K562 (cell line): ENCODE results near the gene PNPLA7. TPM values are rescaled to one million over a fixed set of nuclear protein-coding genes. Genes with fewer than 3 reads are reported as not detected.

Source experiments
- BCLAF1 ChIP-seq, 2 experiments: fragments of 450-650 bp in 1 of 2; IDR thresholded peaks; 2 replicates each; pipeline ENCODE4 v1.6.1; 2011 to 2017; ENCODE audit warnings: low read depth in 2 of 2, antibody characterized with exemption in 1 of 2, borderline replicate concordance in 1 of 2, low read length in 1 of 2, mild to moderate bottlenecking in 1 of 2, mixed read lengths in 1 of 2; ENCODE audit not compliant: control insufficient read depth in 1 of 2
- CBX1 ChIP-seq: sonication (generic); IDR thresholded peaks from 2 replicates; pipeline ENCODE4 v1.6.1; 2016; ENCODE audit warnings: antibody characterized with exemption, low read depth, mild to moderate bottlenecking
- CREB1 ChIP-seq, 2 experiments: sonication (generic) in 1 of 2; formaldehyde crosslinking in 1 of 2; IDR thresholded peaks; 2 replicates each; pipeline versions ENCODE4 v1.6.1 to v1.8.0; 2012 to 2022; ENCODE audit warnings: inconsistent platforms in 1 of 2, mild to moderate bottlenecking in 1 of 2, missing genetic modification reagents in 1 of 2, moderate library complexity in 1 of 2
- CREBBP ChIP-seq: IDR thresholded peaks from one replicate; pipeline ENCODE4 v1.6.1; 2012; ENCODE audit warnings: low read depth, mild to moderate bottlenecking, control low read depth, inconsistent platforms, low read length
- HDAC2 ChIP-seq: fragments of 450-650 bp; IDR thresholded peaks from 2 replicates; pipeline ENCODE4 v1.6.1; 2016; ENCODE audit warnings: mild to moderate bottlenecking
- KAT7 ChIP-seq: sonication (generic); formaldehyde crosslinking; IDR thresholded peaks from 2 replicates; pipeline ENCODE4 v1.8.0; 2022; ENCODE audit warnings: missing genetic modification reagents, mild to moderate bottlenecking, borderline replicate concordance
- NR0B1 ChIP-seq: fragments of 450-650 bp; IDR thresholded peaks from one replicate; pipeline ENCODE4 v1.6.1; 2018; ENCODE audit warnings: mild to moderate bottlenecking, moderate library complexity; ENCODE audit not compliant: partially characterized antibody
- NRF1 ChIP-seq, 2 experiments: fragments of 450-650 bp; IDR thresholded peaks in 1 of 2; conservative IDR thresholded peaks in 1 of 2; 2 replicates each; pipeline ENCODE4 v1.6.1; 2014; ENCODE audit warnings: mild to moderate bottlenecking in 2 of 2
- PCBP1 ChIP-seq: fragments of 200-400 bp; formaldehyde crosslinking; IDR thresholded peaks from 2 replicates; pipeline ENCODE4 v1.6.1; 2018; ENCODE audit warnings: mild to moderate bottlenecking, low read depth, low read length; ENCODE audit not compliant: poor library complexity, severe bottlenecking
- PHB2 ChIP-seq: fragments of 450-650 bp; IDR thresholded peaks from 2 replicates; pipeline ENCODE4 v1.6.1; 2017; ENCODE audit warnings: low read depth
- RAD51 ChIP-seq: fragments of 450-650 bp; IDR thresholded peaks from 2 replicates; pipeline ENCODE4 v1.7.1; 2016; ENCODE audit warnings: low read depth, mild to moderate bottlenecking, borderline replicate concordance
- SMAD4 ChIP-seq: fragments of 250-450 bp; sonication (Bioruptor Pico); conservative IDR thresholded peaks from 2 replicates; pipeline ENCODE4 v1.8.0; 2021; ENCODE audit warnings: inconsistent platforms, mild to moderate bottlenecking, moderate library complexity
- SNRNP70 ChIP-seq: fragments of 200-400 bp; formaldehyde crosslinking; optimal IDR thresholded peaks from 2 replicates; pipeline ENCODE3; 2017; ENCODE audit warnings: low read depth, low read length
- TEAD2 ChIP-seq: fragments of 450-650 bp; IDR thresholded peaks from 2 replicates; pipeline ENCODE4 v1.6.1; 2016; ENCODE audit warnings: missing genetic modification characterization, control low read depth, missing compliant biosample characterization
- TFAP4 ChIP-seq: sonication (generic); formaldehyde crosslinking; IDR thresholded peaks from 2 replicates; pipeline ENCODE4 v1.8.0; 2022; ENCODE audit warnings: missing genetic modification reagents, mild to moderate bottlenecking, moderate library complexity, borderline replicate concordance
- ZBTB1 ChIP-seq: sonication (generic); formaldehyde crosslinking; IDR thresholded peaks from 2 replicates; pipeline ENCODE4 v1.8.1; 2023; ENCODE audit warnings: missing genetic modification reagents, low read depth, mild to moderate bottlenecking, borderline replicate concordance
- ZBTB8A ChIP-seq: fragments of 450-650 bp; IDR thresholded peaks from 2 replicates; pipeline ENCODE4 v1.6.1; 2018; ENCODE audit warnings: mild to moderate bottlenecking, moderate library complexity; ENCODE audit not compliant: partially characterized antibody
- ZNF780A ChIP-seq: fragments of 250-450 bp; sonication (Bioruptor Pico); IDR thresholded peaks from 2 replicates; pipeline ENCODE4 v1.5.0; 2021; ENCODE audit warnings: mild to moderate bottlenecking
- polyA plus RNA-seq, 8 experiments: library from polyadenylated mRNA; depleted of rRNA in 4 of 8; stranded (reverse) in 5 of 8; unstranded in 3 of 8; fragments of >200 nt; fragmentation: Nextera tagmentation in 2 of 8; fragmentation: Illumina TruSeq in 1 of 8; extraction: Ambion mirVana in 2 of 8; extraction: Trizol in 1 of 8; gene quantifications; 2 replicates each; pipeline versions ENCODE4 v1.2.1 to v1.2.3, GENCODE V29; 2011 to 2014; ENCODE audit warnings: inconsistent platforms in 1 of 8, missing spikeins in 1 of 8
- total RNA-seq, 7 experiments: library from RNA; depleted of rRNA in 6 of 7; stranded (reverse); fragments of >200 nt in 6 of 7; fragmentation: Illumina TruSeq in 2 of 7; extraction: Trizol in 2 of 7; gene quantifications; 2 replicates each; pipeline versions ENCODE4 v1.2.1 to v1.2.3, GENCODE V29; 2011 to 2021; ENCODE audit warnings: low replicate concordance in 1 of 7

PNPLA7 gene
- total and polyA plus RNA-seq, 9 of the 15 experiments (the other 6 are each of a cell fraction or from before 2014, with no cell fraction given), result 0.01 to 0.85 (median 0.19) TPM; not detected in 1

GRCh38 chr9:137411645-137412380 lies 138.4 kb downstream of the PNPLA7 start (continued):
- TF ChIP-seq SNRNP70 (no peak), CREBBP (no peak), HDAC2 (no peak), NR0B1 (no peak), TFAP4 (CRISPR knock-in tag) (peak; percentile 50; the same call in 1 of the 2 replicates), ZBTB8A (no peak), ZBTB1 (CRISPR knock-in tag) (peak; percentile 83), SMAD4 (CRISPR knock-in tag) (no peak; the same call in 1 of the 2 replicates), NRF1 (conservative IDR thresholded peaks at IDR 0.05 in 1 of 2, IDR thresholded peaks at IDR 0.05 in 1 of 2) (no peak), BCLAF1 (IDR thresholded peaks at IDR 0.05; ENCODE audit: borderline replicate concordance in 1 of 2, control insufficient read depth in 1 of 2, low read depth in 2 of 2, low read length in 1 of 2) (no peak), CREB1 (IDR thresholded peaks at IDR 0.05) (no peak), CREB1 (CRISPR knock-in tag; IDR thresholded peaks at IDR 0.05) (no peak), CBX1 (0 out of 2 replicates have a peak, but pooled peaks have one; percentile 35), ZNF780A (CRISPR knock-in tag) (no peak), TEAD2 (tag) (0 out of 2 replicates have a peak, but pooled peaks have one; percentile 6), PHB2 (no peak), PCBP1 (peak; percentile 100), KAT7 (CRISPR knock-in tag) (no peak), RAD51 (peak; percentile 41; the same call in 1 of the 2 replicates)
